Keratinocyte (primary cell): ENCODE measurements around the gene COL1A2.

Source experiments
- EZH2 ChIP-seq: IDR thresholded peaks from one replicate; pipeline ENCODE4 v1.6.1; 2012; ENCODE audit warnings: inconsistent platforms, mild to moderate bottlenecking, low read length, moderate library complexity
- TF ChIP-seq, protein P1 (sequence below), 3 experiments: IDR thresholded peaks in 1 of 3; conservative IDR thresholded peaks in 1 of 3; optimal IDR thresholded peaks in 1 of 3; 2 replicates in 2 of 3; 3 replicates in 1 of 3; pipeline versions ENCODE3 to v1.5.1; 2011; ENCODE audit warnings: low read length in 3 of 3, mild to moderate bottlenecking in 3 of 3, moderate library complexity in 2 of 3, control low read depth in 1 of 3, inconsistent platforms in 1 of 3; ENCODE audit not compliant: insufficient read depth in 2 of 3; ENCODE audit errors: extremely low read depth in 1 of 3

GRCh38 chr7:94389381-94389780, 5.3 kb upstream of the COL1A2 start:
- TF ChIP-seq, protein P1, sequence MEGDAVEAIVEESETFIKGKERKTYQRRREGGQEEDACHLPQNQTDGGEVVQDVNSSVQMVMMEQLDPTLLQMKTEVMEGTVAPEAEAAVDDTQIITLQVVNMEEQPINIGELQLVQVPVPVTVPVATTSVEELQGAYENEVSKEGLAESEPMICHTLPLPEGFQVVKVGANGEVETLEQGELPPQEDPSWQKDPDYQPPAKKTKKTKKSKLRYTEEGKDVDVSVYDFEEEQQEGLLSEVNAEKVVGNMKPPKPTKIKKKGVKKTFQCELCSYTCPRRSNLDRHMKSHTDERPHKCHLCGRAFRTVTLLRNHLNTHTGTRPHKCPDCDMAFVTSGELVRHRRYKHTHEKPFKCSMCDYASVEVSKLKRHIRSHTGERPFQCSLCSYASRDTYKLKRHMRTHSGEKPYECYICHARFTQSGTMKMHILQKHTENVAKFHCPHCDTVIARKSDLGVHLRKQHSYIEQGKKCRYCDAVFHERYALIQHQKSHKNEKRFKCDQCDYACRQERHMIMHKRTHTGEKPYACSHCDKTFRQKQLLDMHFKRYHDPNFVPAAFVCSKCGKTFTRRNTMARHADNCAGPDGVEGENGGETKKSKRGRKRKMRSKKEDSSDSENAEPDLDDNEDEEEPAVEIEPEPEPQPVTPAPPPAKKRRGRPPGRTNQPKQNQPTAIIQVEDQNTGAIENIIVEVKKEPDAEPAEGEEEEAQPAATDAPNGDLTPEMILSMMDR (optimal IDR thresholded peaks at IDR 0.05 in 1 of 3, IDR thresholded peaks at IDR 0.05 in 1 of 3, conservative IDR thresholded peaks at IDR 0.05 in 1 of 3; ENCODE audit: extremely low read depth in 1 of 3, insufficient read depth in 2 of 3, low read length in 3 of 3): no peak
- no peak for TF ChIP-seq EZH2
